Activated CD8-positive, alpha-beta T cell treated with anti-CD3 and anti-CD28 coated beads for 36 hours (primary cell): ENCODE data around the gene PDXK. TPM values are rescaled to one million over a fixed set of nuclear protein-coding genes. Genes with fewer than 3 reads are reported as not detected.

Experiments used
- ATAC-seq: fragments of 200-7000 bp; cut with Tn5 transposase; one replicate; pipeline ENCODE4 v1.10.0; 2021; ENCODE audit warnings: mild to moderate bottlenecking, moderate library complexity
- CTCF ChIA-PET: fragments of 350-600 bp; sonication (Branson Sonifier 250); formaldehyde crosslinking; loops from one replicate; lab custom pipeline; 2021; ENCODE audit warnings: antibody characterized with exemption; lab: Charles Lee
- POLR2A ChIA-PET: fragments of 350-600 bp; sonication (Branson Sonifier 250); formaldehyde crosslinking; loops from one replicate; lab custom pipeline; 2021; ENCODE audit warnings: antibody characterized with exemption; lab: Charles Lee
- DNase-seq: peaks from one replicate; pipeline ENCODE4 v3.0.0-alpha.2; 2020
- H3K27ac Mint-ChIP-seq: one replicate; pipeline ENCODE4 v1.8.0; 2021; ENCODE audit warnings: mild to moderate bottlenecking, mixed read lengths
- H3K27me3 Mint-ChIP-seq: one replicate; pipeline ENCODE4 v1.8.0; 2021; ENCODE audit warnings: mixed read lengths
- H3K36me3 Mint-ChIP-seq: one replicate; pipeline ENCODE4 v1.8.0; 2021; ENCODE audit warnings: low read depth, mixed read lengths
- H3K4me1 Mint-ChIP-seq: one replicate; pipeline ENCODE4 v1.8.0; 2021; ENCODE audit warnings: low read depth, mixed read lengths
- H3K4me3 Mint-ChIP-seq: one replicate; pipeline ENCODE4 v1.8.0; 2021; ENCODE audit warnings: mild to moderate bottlenecking, moderate library complexity, mixed read lengths
- H3K9me3 Mint-ChIP-seq: one replicate; pipeline ENCODE4 v1.8.0; 2021; ENCODE audit warnings: mixed read lengths
- intact Hi-C: fragments of 100-400 bp; cut with micrococcal nuclease; formaldehyde crosslinking; loops from one replicate; pipeline ENCODE4 v1.10.0; 2022
- total RNA-seq, 2 experiments: library from RNA; stranded (reverse); gene quantifications; one replicate each; pipeline ENCODE4 v1.2.3, GENCODE V29; 2021
- TF ChIP-seq, protein P1 (sequence below): fragments of 200-600 bp; IDR thresholded peaks from one replicate; pipeline ENCODE4 v1.8.0; 2022; ENCODE audit warnings: antibody characterized with exemption, mild to moderate bottlenecking

Gene PDXK
- total RNA-seq, 2 experiments from 2014 or later: 118 to 122 TPM

GRCh38 chr21:43737158-43737950 lies 18.4 kb downstream of the PDXK start:
- ChIA-PET POLR2A (interaction anchor here (1.5 kb wide), 2 partner anchors 8 to 77 kb away, joined by 3 read pairs; no protein-coding TSS in a partner anchor), CTCF (interaction anchor here (0.8 to 1.6 kb wide), 2 partner anchors 9 to 71 kb away, joined by 3 to 4 read pairs; no protein-coding TSS in a partner anchor)
- no peak for DNase-seq
- no peak overlapping the region for H3K4me3 Mint-ChIP-seq
- no peak overlapping the region for H3K27ac Mint-ChIP-seq
- H3K36me3 Mint-ChIP-seq: peaks cover 17% of the 10 kb centered on the region
- H3K4me1 Mint-ChIP-seq: peaks cover 33% of the 10 kb centered on the region
- no peaks in the 10 kb centered on the region for H3K27me3 Mint-ChIP-seq
- H3K9me3 Mint-ChIP-seq: no peaks in the 10 kb centered on the region
- ATAC-seq: no peak
- intact Hi-C loops: no loop called here
- TF ChIP-seq, protein P1, sequence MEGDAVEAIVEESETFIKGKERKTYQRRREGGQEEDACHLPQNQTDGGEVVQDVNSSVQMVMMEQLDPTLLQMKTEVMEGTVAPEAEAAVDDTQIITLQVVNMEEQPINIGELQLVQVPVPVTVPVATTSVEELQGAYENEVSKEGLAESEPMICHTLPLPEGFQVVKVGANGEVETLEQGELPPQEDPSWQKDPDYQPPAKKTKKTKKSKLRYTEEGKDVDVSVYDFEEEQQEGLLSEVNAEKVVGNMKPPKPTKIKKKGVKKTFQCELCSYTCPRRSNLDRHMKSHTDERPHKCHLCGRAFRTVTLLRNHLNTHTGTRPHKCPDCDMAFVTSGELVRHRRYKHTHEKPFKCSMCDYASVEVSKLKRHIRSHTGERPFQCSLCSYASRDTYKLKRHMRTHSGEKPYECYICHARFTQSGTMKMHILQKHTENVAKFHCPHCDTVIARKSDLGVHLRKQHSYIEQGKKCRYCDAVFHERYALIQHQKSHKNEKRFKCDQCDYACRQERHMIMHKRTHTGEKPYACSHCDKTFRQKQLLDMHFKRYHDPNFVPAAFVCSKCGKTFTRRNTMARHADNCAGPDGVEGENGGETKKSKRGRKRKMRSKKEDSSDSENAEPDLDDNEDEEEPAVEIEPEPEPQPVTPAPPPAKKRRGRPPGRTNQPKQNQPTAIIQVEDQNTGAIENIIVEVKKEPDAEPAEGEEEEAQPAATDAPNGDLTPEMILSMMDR: no peak

DNA sequence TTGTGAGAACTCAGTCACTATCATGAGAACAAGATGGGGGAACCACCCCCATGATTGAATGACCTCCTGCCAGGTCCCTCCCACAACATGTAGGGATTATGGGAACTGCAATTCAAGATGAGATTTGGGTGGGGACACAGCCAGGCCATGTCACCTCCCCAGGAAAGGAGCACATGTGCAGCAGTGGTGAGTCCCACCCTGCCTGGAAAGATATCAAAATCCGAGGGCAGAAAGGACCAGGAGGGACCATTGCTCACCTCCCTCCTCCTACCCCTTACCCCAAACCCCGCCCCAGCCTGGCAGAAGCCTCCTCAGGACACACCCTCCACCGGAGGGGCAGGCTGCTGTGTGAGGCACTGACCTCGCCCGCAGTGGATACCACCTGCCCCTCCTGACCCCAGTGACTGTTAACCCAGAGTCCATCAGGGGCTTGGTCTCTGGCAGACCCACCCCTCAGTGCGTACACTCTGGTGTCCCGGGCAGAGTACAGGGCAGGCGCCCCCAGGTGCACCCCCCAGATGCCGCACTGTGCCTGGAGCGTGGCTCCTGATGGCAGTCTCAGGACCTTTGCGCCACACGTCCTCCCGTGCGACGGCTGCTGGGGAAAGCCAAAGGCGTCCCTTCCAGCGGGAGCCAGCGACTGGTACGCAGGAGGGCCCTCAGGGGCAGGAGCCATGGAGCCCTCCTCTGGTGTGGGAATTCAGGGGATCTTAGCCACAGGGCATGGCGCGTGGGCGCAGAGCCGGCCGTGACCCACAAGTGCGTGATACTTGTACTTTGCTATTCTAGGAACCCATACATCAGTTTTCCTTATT lies 20.9 kb downstream of the PDXK start:
- ChIA-PET POLR2A (interaction anchor here (1.4 to 1.6 kb wide), 2 partner anchors 11 to 18 kb away, joined by 3 to 6 read pairs; no protein-coding TSS in a partner anchor), CTCF (interaction anchor here (0.7 kb wide), 1 partner anchor 43 kb away, joined by 4 read pairs; no protein-coding TSS in a partner anchor)
- DNase-seq: no peak
- H3K4me1 Mint-ChIP-seq: peaks cover 14% of the 10 kb centered on the region
- TF ChIP-seq, protein P1: no peak
- H3K4me3 Mint-ChIP-seq: no peak overlapping the region
- H3K27ac Mint-ChIP-seq: no peak overlapping the region
- intact Hi-C loops: no loop called here
- peak; percentile 46 for ATAC-seq
- H3K36me3 Mint-ChIP-seq: peaks cover 22% of the 10 kb centered on the region
- no peaks in the 10 kb centered on the region for H3K27me3 Mint-ChIP-seq
- H3K9me3 Mint-ChIP-seq: no peaks in the 10 kb centered on the region

- Mint-ChIP-seq H3K36me3 (peaks cover 24% of the 10 kb centered on the region), H3K27me3 (no peaks in the 10 kb centered on the region), H3K4me3 (no peak overlapping the region), H3K27ac (no peak overlapping the region), H3K4me1 (peaks cover 11% of the 10 kb centered on the region), H3K9me3 (no peaks in the 10 kb centered on the region)
- CTCF ChIA-PET: no interaction called here
- POLR2A ChIA-PET: interaction anchor here (1.6 kb wide), 1 partner anchor 12 kb away, joined by 6 read pairs; no protein-coding TSS in a partner anchor
- intact Hi-C loops: no loop called here
- DNase-seq (no peak), ATAC-seq (peak; percentile 38)
- TF ChIP-seq, protein P1: no peak
These were observed 21.7 kb downstream of the PDXK start for GRCh38 chr21:43740497-43741156.

- Mint-ChIP-seq H3K4me3 (no peak overlapping the region), H3K27me3 (no peaks in the 10 kb centered on the region), H3K4me1 (peaks cover 8% of the 10 kb centered on the region), H3K36me3 (peaks cover 22% of the 10 kb centered on the region), H3K27ac (no peak overlapping the region), H3K9me3 (no peaks in the 10 kb centered on the region)
- TF ChIP-seq, protein P1: no peak
- DNase-seq: no peak
- intact Hi-C loops: no loop called here
- CTCF ChIA-PET: no interaction called here
- POLR2A ChIA-PET: interaction anchor here (1.6 kb wide), 1 partner anchor 13 kb away, joined by 6 read pairs; no protein-coding TSS in a partner anchor
- no peak for ATAC-seq
These were observed 22.6 kb downstream of the PDXK start for GRCh38 chr21:43741423-43742096.
